ENCODE measurements around the gene SERPINB2. TPM values are rescaled to one million over a fixed set of nuclear protein-coding genes. Genes with fewer than 3 reads are reported as not detected.
"Not testable (repeated sequence)": the region's sequence is repeated elsewhere in the genome, so short reads cannot be mapped to it uniquely, and the experiment has no call there.

The SERPINB2 gene
- total RNA-seq, 2 experiments from 2014 or later: not detected

DNA sequence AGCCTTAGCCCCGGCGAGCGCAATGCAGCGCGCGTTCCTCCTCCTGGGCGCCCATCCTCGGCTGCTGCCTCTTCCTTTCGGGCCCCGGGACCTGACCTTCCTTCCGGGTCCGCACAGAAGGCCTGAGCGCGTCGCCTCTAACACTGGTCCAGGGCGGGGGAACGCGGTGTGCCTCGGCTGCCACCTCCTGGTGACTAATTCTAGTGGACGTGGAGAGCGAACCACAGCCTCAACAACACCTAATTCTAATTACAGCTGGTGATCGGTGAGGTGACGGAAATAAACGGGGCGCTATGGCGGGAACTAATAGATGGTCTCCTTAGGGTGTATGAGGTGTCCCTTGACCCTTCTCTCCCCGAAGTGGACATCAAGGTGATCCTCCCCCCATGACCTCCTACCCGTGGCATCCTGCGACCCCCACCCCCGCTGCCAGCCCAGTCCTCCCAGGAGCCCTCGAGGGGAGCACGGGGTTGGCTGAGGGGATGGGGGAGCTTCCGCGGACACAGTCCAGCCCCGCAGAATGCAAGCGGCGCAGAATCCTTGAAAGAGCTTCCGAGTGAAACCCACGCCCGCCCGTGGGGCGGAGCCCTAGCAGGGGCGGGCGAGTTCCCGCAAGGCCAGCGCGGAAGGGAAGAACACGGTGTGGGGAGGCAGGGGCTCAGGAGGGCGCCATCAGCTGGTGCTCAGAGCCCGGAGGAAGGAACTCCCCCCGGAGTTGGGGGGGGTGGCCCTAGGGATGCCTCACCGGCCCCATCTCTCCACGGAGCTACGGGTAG, 48.8 kb downstream of the SERPINB2 start:
- Mint-ChIP-seq H3K36me3 (ENCODE audit: low read depth) (no peaks in the 10 kb centered on the region), H3K27ac (no peak overlapping the region), H3K4me3 (peak overlapping the region; percentile 56), H3K27me3 (peaks cover 13% of the 10 kb centered on the region), H3K4me1 (ENCODE audit: low read depth) (no peaks in the 10 kb centered on the region), H3K9me3 (no peaks in the 10 kb centered on the region)
- ATAC-seq (peak; percentile 97), DNase-seq (peak; percentile 78)
- TF ChIP-seq CTCF (IDR thresholded peaks at IDR 0.05): peak; percentile 51
- intact Hi-C loops (cut with micrococcal nuclease): loop anchor here (5.0 kb wide), 1 partner anchor 419 kb away; no protein-coding TSS in a partner anchor
- POLR2A ChIA-PET: no interaction called here
- CTCF ChIA-PET: interaction anchor here (0.6 to 2.8 kb wide), 29 partner anchors 9 to 431 kb away, joined by 3 to 22 read pairs (median 4); partner anchors contain the start of gene HMSD

DNA sequence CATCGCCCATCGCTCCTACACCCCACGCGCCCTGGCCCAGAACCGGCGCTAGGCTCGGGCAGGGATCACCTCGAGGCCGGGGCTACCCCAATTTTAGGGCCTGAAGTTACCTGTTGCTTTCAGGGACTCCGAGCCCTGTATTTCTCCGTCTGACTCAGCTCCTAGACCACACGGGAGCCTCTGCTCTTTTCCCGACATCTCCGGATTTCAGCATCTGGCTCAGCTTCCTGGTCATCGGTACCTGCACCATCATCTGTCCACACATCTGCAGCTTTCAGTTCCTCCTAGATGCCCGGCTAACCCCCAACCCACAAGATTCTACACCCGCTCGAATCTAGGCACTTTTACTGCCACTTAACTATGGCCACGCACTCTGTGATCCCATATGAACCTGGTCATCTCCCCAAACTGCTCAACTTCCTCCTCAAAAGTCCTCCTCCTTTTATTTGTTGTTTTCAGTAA, 49.5 kb downstream of the SERPINB2 start:
- no peaks in the 10 kb centered on the region for H3K36me3 Mint-ChIP-seq (ENCODE audit: low read depth)
- no peak for TF ChIP-seq CTCF (IDR thresholded peaks at IDR 0.05)
- no peaks in the 10 kb centered on the region for H3K4me1 Mint-ChIP-seq (ENCODE audit: low read depth)
- DNase-seq (no peak), ATAC-seq (no peak)
- ChIA-PET CTCF (interaction anchor here (0.7 to 2.8 kb wide), 23 partner anchors 9 to 432 kb away, joined by 3 to 22 read pairs (median 4); partner anchors contain the start of gene HMSD), POLR2A (no interaction called here)
- no peak overlapping the region for H3K27ac Mint-ChIP-seq
- peaks cover 19% of the 10 kb centered on the region for H3K27me3 Mint-ChIP-seq
- no peaks in the 10 kb centered on the region for H3K9me3 Mint-ChIP-seq
- H3K4me3 Mint-ChIP-seq: no peak overlapping the region
- intact Hi-C loops (cut with micrococcal nuclease): loop anchor here (5.0 kb wide), 1 partner anchor 420 kb away; no protein-coding TSS in a partner anchor

- Mint-ChIP-seq H3K36me3 (ENCODE audit: low read depth) (no peaks in the 10 kb centered on the region), H3K4me3 (no peak overlapping the region), H3K9me3 (no peaks in the 10 kb centered on the region), H3K27me3 (peaks cover 42% of the 10 kb centered on the region), H3K27ac (no peak overlapping the region), H3K4me1 (ENCODE audit: low read depth) (no peaks in the 10 kb centered on the region)
- POLR2A ChIA-PET: no interaction called here
- intact Hi-C loops (cut with micrococcal nuclease): no loop called here
- CTCF ChIA-PET: interaction anchor here (2.8 kb wide), 1 partner anchor 421 kb away, joined by 10 read pairs; no protein-coding TSS in a partner anchor
- no peak for TF ChIP-seq CTCF (IDR thresholded peaks at IDR 0.05)
- ATAC-seq (no peak), DNase-seq (no peak)
Measured at GRCh38 chr18:63940008-63940407, 52.5 kb downstream of the SERPINB2 start.

DNA sequence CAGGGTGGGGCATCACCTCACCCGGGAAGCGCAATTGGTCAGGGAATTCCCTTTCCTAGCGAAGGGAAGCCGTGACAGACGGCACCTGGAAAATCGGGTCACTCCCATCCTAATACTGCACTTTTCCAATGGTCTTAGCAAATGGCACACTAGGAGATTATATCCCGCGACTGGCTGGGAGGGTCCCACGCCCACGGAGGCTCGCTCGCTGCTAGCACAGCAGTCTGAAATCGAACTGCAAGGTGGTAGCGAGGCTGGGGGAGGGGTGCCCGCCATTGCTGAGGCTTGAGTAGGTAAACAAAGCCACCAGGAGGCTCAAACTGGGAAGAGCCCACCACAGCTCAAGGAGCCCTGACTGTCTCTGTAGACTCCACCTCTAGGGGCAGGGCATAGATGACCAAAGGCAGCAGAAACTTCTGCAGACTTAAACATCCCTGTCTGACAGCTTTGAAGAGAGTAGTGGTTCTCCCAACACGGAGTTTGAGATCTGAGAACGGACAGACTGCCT, 53.1 kb downstream of the SERPINB2 start:
- POLR2A ChIA-PET; intact Hi-C loops (cut with micrococcal nuclease): not testable (repeated sequence)
- H3K27me3 Mint-ChIP-seq: peaks cover 42% of the 10 kb centered on the region

GRCh38 chr18:63947051-63947790, 59.7 kb downstream of the SERPINB2 start:
- intact Hi-C loops (cut with micrococcal nuclease): loop anchor here (5.0 kb wide), 1 partner anchor 50 kb away; no protein-coding TSS in a partner anchor
- POLR2A ChIA-PET: no interaction called here
- DNase-seq: no peak
- peaks cover 31% of the 10 kb centered on the region for H3K4me1 Mint-ChIP-seq (ENCODE audit: low read depth)
- H3K4me3 Mint-ChIP-seq: no peak overlapping the region
- TF ChIP-seq CTCF (IDR thresholded peaks at IDR 0.05): no peak
- ATAC-seq: no peak
- peaks cover 51% of the 10 kb centered on the region for H3K27me3 Mint-ChIP-seq
- H3K36me3 Mint-ChIP-seq (ENCODE audit: low read depth): peaks cover 1% of the 10 kb centered on the region
- H3K9me3 Mint-ChIP-seq: peaks cover 5% of the 10 kb centered on the region
- CTCF ChIA-PET: no interaction called here
- no peak overlapping the region for H3K27ac Mint-ChIP-seq

More for the DNA sequence above, 53.1 kb downstream of the SERPINB2 start:
- not testable (repeated sequence) for DNase-seq; H3K36me3 Mint-ChIP-seq (ENCODE audit: low read depth); H3K4me1 Mint-ChIP-seq (ENCODE audit: low read depth); H3K4me3 Mint-ChIP-seq; H3K27ac Mint-ChIP-seq; ATAC-seq; H3K9me3 Mint-ChIP-seq
- CTCF ChIA-PET: interaction anchor here (1.0 kb wide), 1 partner anchor 23 kb away, joined by 3 read pairs; no protein-coding TSS in a partner anchor

All from activated CD8-positive, alpha-beta T cell treated with anti-CD3 and anti-CD28 coated beads for 36 hours (primary cell).